HG03342 (cell line): ENCODE data around the gene SNAP23.
A peak's percentile ranks its signal among the peaks of the same experiment; 100 is the strongest.
"Not testable (repeated sequence)": the region's sequence is repeated elsewhere in the genome, so short reads cannot be mapped to it uniquely, and the experiment has no call there.

Experiments used
- ATAC-seq: cut with Tn5 transposase; IDR thresholded peaks from one replicate; pipeline ENCODE4 v1.9.1; 2021; ENCODE audit warnings: mild to moderate bottlenecking, moderate library complexity; ENCODE audit not compliant: unreplicated experiment

The SNAP23 gene

GRCh38 chr15:42556550-42557207 is 61.2 kb downstream of the SNAP23 start:
- not testable (repeated sequence) for ATAC-seq

GRCh38 chr15:42558739-42559138 is 63.3 kb downstream of the SNAP23 start:
- no peak for ATAC-seq

- peak; percentile 88 for ATAC-seq
Observed at GRCh38 chr15:42575188-42576039, 80.0 kb downstream of the SNAP23 start, which contains the start of gene STARD9. Gene STARD9, plus strand, starts transcription at chr15:42575606. Its CDS starts 110 bp downstream, at chr15:42575716.

GRCh38 chr15:42576040-42576594 is 80.7 kb downstream of the SNAP23 start:
- no peak for ATAC-seq

- ATAC-seq: no peak
Observed at GRCh38 chr15:42576776-42577175, 81.3 kb downstream of the SNAP23 start.

GRCh38 chr15:42577514-42578031 is 82.1 kb downstream of the SNAP23 start:
- ATAC-seq: no peak

GRCh38 chr15:42578984-42579537 is 83.6 kb downstream of the SNAP23 start:
- no peak for ATAC-seq

GRCh38 chr15:42581272-42581730 is 85.9 kb downstream of the SNAP23 start:
- peak; percentile 55 for ATAC-seq
